Ovary (tissue), 10 donors: ENCODE results near the gene POF1B. TPM values are rescaled to one million over a fixed set of nuclear protein-coding genes. Genes with fewer than 3 reads are reported as not detected.

ENCODE experiments used
- DNase-seq, 5 donors: peaks; one replicate each; pipeline ENCODE4 v3.0.0-alpha.2; 2019 to 2020
- H3K27ac ChIP-seq, 2 donors: fragments of 200-600 bp; one replicate each; pipeline versions ENCODE4 v1.5.1 to v1.8.0; 2019 to 2022
- H3K27me3 ChIP-seq: fragments of 200-600 bp; one replicate; pipeline ENCODE4 v1.8.0; 2022
- H3K36me3 ChIP-seq: fragments of 200-600 bp; sonication (generic); one replicate; pipeline ENCODE4 v1.5.1; 2019
- H3K4me1 ChIP-seq: one replicate; pipeline ENCODE4 v1.8.1; 2013; ENCODE audit warnings: mild to moderate bottlenecking, moderate library complexity; ENCODE audit not compliant: insufficient read depth
- H3K4me3 ChIP-seq: fragments of 200-600 bp; sonication (generic); one replicate; pipeline ENCODE4 v1.5.1; 2017
- H3K9me3 ChIP-seq, 2 donors: fragments of 200-600 bp in 1 of 2; sonication (generic) in 1 of 2; one replicate each; pipeline versions ENCODE4 v1.5.1 to v1.8.1; 2013 to 2019; ENCODE audit warnings: mild to moderate bottlenecking in 1 of 2, moderate library complexity in 1 of 2
- EP300 ChIP-seq: sonication (generic); formaldehyde crosslinking; IDR thresholded peaks from one replicate; pipeline ENCODE4 v1.6.1; 2017; ENCODE audit warnings: antibody characterized with exemption
- POLR2A ChIP-seq: fragments of 450-650 bp; IDR thresholded peaks from one replicate; pipeline ENCODE4 v1.6.1; 2017; ENCODE audit warnings: antibody characterized with exemption, mild to moderate bottlenecking, moderate library complexity
- WGBS, 3 donors: extraction: QIAGEN DNeasy Blood & Tissue Kit in 1 of 3; methylation state at CpG; one replicate each; pipeline versions ENCODE4 v1.1.5 to v1.1.7; 2013 to 2017; 5-methylcytosine and 5-hydroxymethylcytosine counted together
- intact Hi-C, 4 donors: fragments of 100-400 bp; cut with DNase I; formaldehyde crosslinking; loops; one replicate each; pipeline versions ENCODE4 v1.11.0 to v1.15.1; 2022 to 2023
- long read RNA-seq, 3 donors: library from polyadenylated mRNA in 2 of 3; unstranded in 2 of 3; transcript quantifications; one replicate each; pipeline ENCODE4 v2.0.0 and lab custom pipeline, GENCODE V29; 2021 to 2026
- polyA plus RNA-seq, 2 donors: library from polyadenylated mRNA; stranded (reverse); fragments of 200-250 nt in 1 of 2; fragments of 350-450 nt in 1 of 2; fragmentation: Illumina TruSeq in 1 of 2; extraction: RNeasy Lipid Tissue Mini Kit (QIAGEN cat#74804) in 1 of 2; gene quantifications; one replicate each; pipeline ENCODE4 v1.2.3, GENCODE V29; 2013 to 2014
- total RNA-seq, 7 donors: library from RNA; depleted of rRNA in 2 of 7; stranded (reverse); fragments of >200 nt in 2 of 7; fragmentation: NEBNext Ultra II Directional in 3 of 7; extraction: Animal tissue kit (Norgen Biotek cat#: 25700) in 3 of 7; gene quantifications; one replicate each; pipeline versions ENCODE4 v1.1.0 to v1.2.4, GENCODE V29; 2016 to 2023
- TF ChIP-seq, protein P1 (sequence below), 3 donors: fragments of 450-650 bp in 2 of 3; fragments of 200-600 bp in 1 of 3; IDR thresholded peaks; one replicate each; pipeline versions ENCODE4 v1.5.1 to v1.8.0; 2016 to 2022; ENCODE audit warnings: antibody characterized with exemption in 3 of 3, mild to moderate bottlenecking in 1 of 3
- donor health status: DM: no; HTN: no; CAD: no; lungs with moderate emphysema.
- donor health status: DM: no; HTN: no; CAD: no.
- donor health status: Bipolar disorder and iron deficiency.
- donor health status: DM: yes; HTN: yes; CAD: no.
- donor health status: DM: no; HTN: no; CAD: no.
- donor health status: DM: yes; HTN: yes; CAD: no.

POF1B gene, protein sequence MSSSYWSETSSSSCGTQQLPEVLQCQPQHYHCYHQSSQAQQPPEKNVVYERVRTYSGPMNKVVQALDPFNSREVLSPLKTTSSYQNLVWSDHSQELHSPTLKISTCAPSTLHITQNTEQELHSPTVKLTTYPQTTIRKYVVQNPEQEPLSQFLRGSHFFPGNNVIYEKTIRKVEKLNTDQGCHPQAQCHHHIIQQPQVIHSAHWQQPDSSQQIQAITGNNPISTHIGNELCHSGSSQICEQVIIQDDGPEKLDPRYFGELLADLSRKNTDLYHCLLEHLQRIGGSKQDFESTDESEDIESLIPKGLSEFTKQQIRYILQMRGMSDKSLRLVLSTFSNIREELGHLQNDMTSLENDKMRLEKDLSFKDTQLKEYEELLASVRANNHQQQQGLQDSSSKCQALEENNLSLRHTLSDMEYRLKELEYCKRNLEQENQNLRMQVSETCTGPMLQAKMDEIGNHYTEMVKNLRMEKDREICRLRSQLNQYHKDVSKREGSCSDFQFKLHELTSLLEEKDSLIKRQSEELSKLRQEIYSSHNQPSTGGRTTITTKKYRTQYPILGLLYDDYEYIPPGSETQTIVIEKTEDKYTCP
- total RNA-seq (1 to 10 TPM in 1 of 7 donors, under 1 TPM in 6; 0.08 to 2.9 (median 0.54) TPM), polyA plus RNA-seq (under 1 TPM; 0.07 to 0.58 TPM)
- long read RNA-seq, donor 1, result 0 reads
- long read RNA-seq, donor 2, result 0 reads
- long read RNA-seq, donor 3, partial matches to known transcripts, result 0 of 2 reads
- long read RNA-seq, donor 3, other reads (novel, unspliced or antisense), result 0 of 2 reads

DNA sequence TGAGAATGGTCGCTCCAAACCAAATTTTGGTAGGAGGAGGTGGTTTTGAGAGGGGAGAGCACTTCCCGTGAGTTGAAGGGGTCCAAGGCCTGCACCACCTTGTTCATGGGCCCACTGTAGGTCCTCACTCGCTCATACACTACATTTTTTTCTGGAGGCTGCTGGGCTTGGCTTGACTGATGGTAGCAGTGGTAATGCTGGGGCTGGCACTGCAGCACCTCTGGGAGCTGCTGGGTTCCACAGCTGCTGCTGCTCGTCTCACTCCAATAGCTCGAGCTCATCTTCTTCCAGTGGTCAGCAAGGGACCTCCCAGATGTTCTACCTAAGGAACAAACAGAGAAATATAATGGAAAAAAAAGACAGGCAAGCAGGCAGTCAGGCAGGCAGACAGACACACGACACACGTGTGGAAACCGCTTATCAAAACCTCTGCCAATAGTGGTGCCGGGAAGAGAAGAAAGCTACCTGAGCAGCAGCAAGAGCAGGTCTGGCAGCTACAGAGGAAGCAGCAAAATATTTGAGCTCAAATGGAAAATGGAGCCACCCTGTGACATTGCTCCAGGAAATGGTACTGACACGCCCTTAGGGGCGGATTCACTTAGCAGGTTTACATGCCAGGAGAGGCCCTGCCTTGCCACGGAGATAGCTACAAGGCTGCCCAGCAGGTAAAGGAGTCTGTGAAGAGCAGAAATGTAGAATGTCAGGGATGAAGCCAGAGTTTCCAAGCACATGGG, at the start of gene POF1B:
Gene POF1B (minus strand): TSS at position 492 of the 734 bp plus-strand sequence. CDS start 211 bp downstream, at position 281.
- H3K4me1 ChIP-seq, result no peaks in the 10 kb centered on the region
- TF ChIP-seq POLR2A, result no peak
- TF ChIP-seq, protein P1, sequence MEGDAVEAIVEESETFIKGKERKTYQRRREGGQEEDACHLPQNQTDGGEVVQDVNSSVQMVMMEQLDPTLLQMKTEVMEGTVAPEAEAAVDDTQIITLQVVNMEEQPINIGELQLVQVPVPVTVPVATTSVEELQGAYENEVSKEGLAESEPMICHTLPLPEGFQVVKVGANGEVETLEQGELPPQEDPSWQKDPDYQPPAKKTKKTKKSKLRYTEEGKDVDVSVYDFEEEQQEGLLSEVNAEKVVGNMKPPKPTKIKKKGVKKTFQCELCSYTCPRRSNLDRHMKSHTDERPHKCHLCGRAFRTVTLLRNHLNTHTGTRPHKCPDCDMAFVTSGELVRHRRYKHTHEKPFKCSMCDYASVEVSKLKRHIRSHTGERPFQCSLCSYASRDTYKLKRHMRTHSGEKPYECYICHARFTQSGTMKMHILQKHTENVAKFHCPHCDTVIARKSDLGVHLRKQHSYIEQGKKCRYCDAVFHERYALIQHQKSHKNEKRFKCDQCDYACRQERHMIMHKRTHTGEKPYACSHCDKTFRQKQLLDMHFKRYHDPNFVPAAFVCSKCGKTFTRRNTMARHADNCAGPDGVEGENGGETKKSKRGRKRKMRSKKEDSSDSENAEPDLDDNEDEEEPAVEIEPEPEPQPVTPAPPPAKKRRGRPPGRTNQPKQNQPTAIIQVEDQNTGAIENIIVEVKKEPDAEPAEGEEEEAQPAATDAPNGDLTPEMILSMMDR (IDR thresholded peaks at IDR 0.05), result no peak
- no peak for TF ChIP-seq EP300
- WGBS, 3 donors, result 52 to 59% (median 54%) methylated on average over 12 of the region's 12 CpGs
- H3K36me3 ChIP-seq, result no peaks in the 10 kb centered on the region
- DNase-seq, result no peak
- no peaks in the 10 kb centered on the region for H3K27me3 ChIP-seq
- H3K4me3 ChIP-seq, result no peak within 1 kb of the TSS
- no peak within 1 kb of the TSS for H3K27ac ChIP-seq
- H3K9me3 ChIP-seq, result no peaks in the 10 kb centered on the region
- intact Hi-C loops, result no loop called here

GRCh38 chrX:85429066-85429465, 49.6 kb upstream of the POF1B start:
- no peaks in the 10 kb centered on the region for H3K36me3 ChIP-seq
- WGBS, 3 donors, result 44 to 72% (median 65%) methylated on average over 1 of the region's 1 CpG
- no peak overlapping the region for H3K27ac ChIP-seq
- H3K4me1 ChIP-seq, result no peaks in the 10 kb centered on the region
- DNase-seq, result no peak
- TF ChIP-seq POLR2A, result no peak
- no peak for TF ChIP-seq EP300
- TF ChIP-seq, protein P1 (IDR thresholded peaks at IDR 0.05), result no peak
- H3K9me3 ChIP-seq, result no peaks in the 10 kb centered on the region
- no peak overlapping the region for H3K4me3 ChIP-seq
- intact Hi-C loops, result no loop called here
- no peaks in the 10 kb centered on the region for H3K27me3 ChIP-seq

GRCh38 chrX:85419293-85419692, 39.8 kb upstream of the POF1B start:
- intact Hi-C loops, result no loop called here
- H3K4me1 ChIP-seq, result no peaks in the 10 kb centered on the region
- no peaks in the 10 kb centered on the region for H3K9me3 ChIP-seq
- DNase-seq, result no peak
- TF ChIP-seq EP300 (no peak), POLR2A (no peak)
- H3K27me3 ChIP-seq, result no peaks in the 10 kb centered on the region
- no peak overlapping the region for H3K27ac ChIP-seq
- no peaks in the 10 kb centered on the region for H3K36me3 ChIP-seq
- H3K4me3 ChIP-seq, result no peak overlapping the region

GRCh38 chrX:85391878-85392238, 12.4 kb upstream of the POF1B start:
- Histone ChIP-seq H3K4me3 (no peak overlapping the region), H3K27me3 (no peaks in the 10 kb centered on the region)
- WGBS, 3 donors, result 71 to 85% (median 81%) methylated on average over 2 of the region's 2 CpGs

DNA sequence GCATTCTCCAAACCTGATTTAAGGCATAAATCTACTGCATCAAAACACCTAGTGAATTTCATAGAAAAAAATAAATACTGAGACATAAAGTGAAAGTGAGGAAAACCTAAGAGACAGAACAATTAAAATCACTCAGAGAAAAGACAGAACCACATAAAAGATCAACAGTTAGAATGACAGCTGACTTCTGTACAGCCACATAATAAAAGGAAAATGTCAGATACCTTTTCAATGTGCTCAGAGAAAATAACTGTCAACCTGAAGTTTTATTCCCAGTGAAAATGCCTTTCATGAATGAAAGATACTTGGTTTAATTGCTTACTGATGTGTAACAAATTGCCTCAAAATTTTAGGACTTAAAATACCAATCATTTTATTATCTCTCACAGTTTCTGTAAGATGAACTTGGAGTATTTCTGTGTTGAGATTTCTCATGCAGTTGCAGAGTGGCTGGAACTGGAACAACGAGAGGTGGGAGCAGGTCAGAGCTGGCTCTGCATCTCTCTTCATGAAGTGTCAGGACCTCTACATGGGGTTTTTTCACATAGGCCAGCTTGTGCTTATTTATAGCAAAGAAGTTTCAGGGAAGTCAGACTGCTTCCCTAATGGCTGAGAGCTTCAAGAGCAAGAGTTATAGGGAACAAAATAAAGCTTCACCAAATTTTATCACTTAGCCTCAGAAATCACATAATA, 11.9 kb upstream of the POF1B start:
- H3K4me1 ChIP-seq, result no peaks in the 10 kb centered on the region
- H3K27me3 ChIP-seq, result no peaks in the 10 kb centered on the region
- intact Hi-C loops, result no loop called here
- no peak overlapping the region for H3K4me3 ChIP-seq
- no peaks in the 10 kb centered on the region for H3K9me3 ChIP-seq
- H3K36me3 ChIP-seq, result no peaks in the 10 kb centered on the region
- DNase-seq, result no peak
- 21 to 27% (median 24%) methylated on average over 1 of the region's 1 CpG for WGBS, 3 donors
- TF ChIP-seq EP300 (no peak), POLR2A (no peak)
- TF ChIP-seq, protein P1 (IDR thresholded peaks at IDR 0.05), result no peak
- no peak overlapping the region for H3K27ac ChIP-seq

More at GRCh38 chrX:85391878-85392238, 12.4 kb upstream of the POF1B start:
- intact Hi-C loops, result no loop called here
- no peak overlapping the region for H3K27ac ChIP-seq
- no peaks in the 10 kb centered on the region for H3K4me1 ChIP-seq
- H3K36me3 ChIP-seq, result no peaks in the 10 kb centered on the region
- H3K9me3 ChIP-seq, result no peaks in the 10 kb centered on the region
- no peak for DNase-seq
- TF ChIP-seq EP300, result no peak
